ENCODE results near the gene CORO1C. TPM values are rescaled to one million over a fixed set of nuclear protein-coding genes. Genes with fewer than 3 reads are reported as not detected.

Gene CORO1C
- total and polyA plus RNA-seq, 9 of the 15 experiments (the other 6 are each of a cell fraction or from before 2014, with no cell fraction given) = 55.2 to 280 (median 150) TPM

DNA sequence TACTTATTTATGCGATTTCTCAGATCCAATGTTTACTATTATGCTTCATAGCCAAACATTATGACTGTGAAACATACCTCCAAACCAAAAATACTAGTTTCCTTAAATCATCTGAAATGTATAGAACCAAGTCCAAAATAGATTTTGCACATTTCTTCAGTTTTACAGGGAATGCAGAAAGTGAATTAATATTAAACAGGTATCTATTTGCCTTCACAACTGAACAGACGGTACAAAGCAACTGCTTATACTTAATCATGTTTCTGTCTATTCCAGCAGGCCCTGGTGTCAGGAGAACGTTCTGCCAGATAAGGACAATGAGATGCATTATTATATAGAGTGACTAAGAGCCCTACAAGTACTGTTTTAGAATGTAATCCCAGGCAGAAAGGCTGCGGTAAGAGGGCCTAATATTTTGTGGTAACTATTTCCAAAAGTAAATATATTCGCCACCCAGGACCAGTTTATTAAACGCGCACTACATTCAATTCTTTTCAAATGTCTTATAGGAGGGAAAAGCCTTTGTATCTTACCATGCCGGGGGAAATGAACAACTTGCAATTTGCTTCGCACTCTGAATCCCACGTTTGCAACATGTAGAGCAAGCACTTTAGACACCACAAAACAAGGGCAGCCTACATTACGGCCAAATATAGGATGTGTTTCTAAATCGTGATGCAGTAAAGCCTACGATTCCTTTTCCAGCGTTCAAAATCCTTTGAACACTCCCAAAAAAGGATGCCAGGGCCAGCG lies 1.5 kb downstream of the CORO1C start (continued):
- TF ChIP-seq HCFC1 (IDR thresholded peaks at IDR 0.05; ENCODE audit: low read depth, low read length) (no peak), ZNF551 (CRISPR knock-in tag; IDR thresholded peaks at IDR 0.05) (no peak), GABPB1 (CRISPR knock-in tag; IDR thresholded peaks at IDR 0.05) (no peak; the same call in 1 of the 2 replicates), ATF1 (CRISPR knock-in tag; IDR thresholded peaks at IDR 0.05) (no peak), ATF1 (tag; IDR thresholded peaks at IDR 0.05) (peak; percentile 34; the same call in 1 of the 2 replicates), CBX5 (IDR thresholded peaks at IDR 0.05; ENCODE audit: borderline replicate concordance, low read depth) (no peak), CHD4 (IDR thresholded peaks at IDR 0.05; ENCODE audit: insufficient read depth, insufficient replicate concordance, low read depth, low read length, poor library complexity, severe bottlenecking) (no peak), KAT2B (IDR thresholded peaks at IDR 0.05; ENCODE audit: low read depth, low read length) (no peak), ARID1B (IDR thresholded peaks at IDR 0.05) (peak; percentile 55), FIP1L1 (IDR thresholded peaks at IDR 0.05; ENCODE audit: low read depth, low read length, poor library complexity, severe bottlenecking) (no peak), MAFK (IDR thresholded peaks at IDR 0.05; ENCODE audit: low read length) (peak; percentile 27; the same call in 1 of the 2 replicates), CBX2 (IDR thresholded peaks at IDR 0.05; ENCODE audit: insufficient read depth, low read length, poor library complexity, severe bottlenecking) (no peak), SP1 (CRISPR knock-in tag; IDR thresholded peaks at IDR 0.05) (0 out of 2 replicates have a peak, but pooled peaks have one; percentile 2), MED1 (CRISPR knock-in tag; IDR thresholded peaks at IDR 0.05; ENCODE audit: borderline replicate concordance) (no peak)
- TF ChIP-seq, protein P1, sequence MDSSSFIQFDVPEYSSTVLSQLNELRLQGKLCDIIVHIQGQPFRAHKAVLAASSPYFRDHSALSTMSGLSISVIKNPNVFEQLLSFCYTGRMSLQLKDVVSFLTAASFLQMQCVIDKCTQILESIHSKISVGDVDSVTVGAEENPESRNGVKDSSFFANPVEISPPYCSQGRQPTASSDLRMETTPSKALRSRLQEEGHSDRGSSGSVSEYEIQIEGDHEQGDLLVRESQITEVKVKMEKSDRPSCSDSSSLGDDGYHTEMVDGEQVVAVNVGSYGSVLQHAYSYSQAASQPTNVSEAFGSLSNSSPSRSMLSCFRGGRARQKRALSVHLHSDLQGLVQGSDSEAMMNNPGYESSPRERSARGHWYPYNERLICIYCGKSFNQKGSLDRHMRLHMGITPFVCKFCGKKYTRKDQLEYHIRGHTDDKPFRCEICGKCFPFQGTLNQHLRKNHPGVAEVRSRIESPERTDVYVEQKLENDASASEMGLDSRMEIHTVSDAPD (CRISPR knock-in tag; IDR thresholded peaks at IDR 0.05) = no peak
- TF ChIP-seq, protein P2, sequence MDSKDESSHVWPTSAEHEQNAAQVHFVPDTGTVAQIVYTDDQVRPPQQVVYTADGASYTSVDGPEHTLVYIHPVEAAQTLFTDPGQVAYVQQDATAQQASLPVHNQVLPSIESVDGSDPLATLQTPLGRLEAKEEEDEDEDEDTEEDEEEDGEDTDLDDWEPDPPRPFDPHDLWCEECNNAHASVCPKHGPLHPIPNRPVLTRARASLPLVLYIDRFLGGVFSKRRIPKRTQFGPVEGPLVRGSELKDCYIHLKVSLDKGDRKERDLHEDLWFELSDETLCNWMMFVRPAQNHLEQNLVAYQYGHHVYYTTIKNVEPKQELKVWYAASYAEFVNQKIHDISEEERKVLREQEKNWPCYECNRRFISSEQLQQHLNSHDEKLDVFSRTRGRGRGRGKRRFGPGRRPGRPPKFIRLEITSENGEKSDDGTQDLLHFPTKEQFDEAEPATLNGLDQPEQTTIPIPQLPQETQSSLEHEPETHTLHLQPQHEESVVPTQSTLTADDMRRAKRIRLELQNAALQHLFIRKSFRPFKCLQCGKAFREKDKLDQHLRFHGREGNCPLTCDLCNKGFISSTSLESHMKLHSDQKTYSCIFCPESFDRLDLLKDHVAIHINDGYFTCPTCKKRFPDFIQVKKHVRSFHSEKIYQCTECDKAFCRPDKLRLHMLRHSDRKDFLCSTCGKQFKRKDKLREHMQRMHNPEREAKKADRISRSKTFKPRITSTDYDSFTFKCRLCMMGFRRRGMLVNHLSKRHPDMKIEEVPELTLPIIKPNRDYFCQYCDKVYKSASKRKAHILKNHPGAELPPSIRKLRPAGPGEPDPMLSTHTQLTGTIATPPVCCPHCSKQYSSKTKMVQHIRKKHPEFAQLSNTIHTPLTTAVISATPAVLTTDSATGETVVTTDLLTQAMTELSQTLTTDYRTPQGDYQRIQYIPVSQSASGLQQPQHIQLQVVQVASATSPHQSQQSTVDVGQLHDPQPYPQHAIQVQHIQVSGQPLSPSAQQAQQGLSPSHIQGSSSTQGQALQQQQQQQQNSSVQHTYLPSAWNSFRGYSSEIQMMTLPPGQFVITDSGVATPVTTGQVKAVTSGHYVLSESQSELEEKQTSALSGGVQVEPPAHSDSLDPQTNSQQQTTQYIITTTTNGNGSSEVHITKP (IDR thresholded peaks at IDR 0.05; ENCODE audit: partially characterized antibody) = no peak
- TF ChIP-seq, protein P3, sequence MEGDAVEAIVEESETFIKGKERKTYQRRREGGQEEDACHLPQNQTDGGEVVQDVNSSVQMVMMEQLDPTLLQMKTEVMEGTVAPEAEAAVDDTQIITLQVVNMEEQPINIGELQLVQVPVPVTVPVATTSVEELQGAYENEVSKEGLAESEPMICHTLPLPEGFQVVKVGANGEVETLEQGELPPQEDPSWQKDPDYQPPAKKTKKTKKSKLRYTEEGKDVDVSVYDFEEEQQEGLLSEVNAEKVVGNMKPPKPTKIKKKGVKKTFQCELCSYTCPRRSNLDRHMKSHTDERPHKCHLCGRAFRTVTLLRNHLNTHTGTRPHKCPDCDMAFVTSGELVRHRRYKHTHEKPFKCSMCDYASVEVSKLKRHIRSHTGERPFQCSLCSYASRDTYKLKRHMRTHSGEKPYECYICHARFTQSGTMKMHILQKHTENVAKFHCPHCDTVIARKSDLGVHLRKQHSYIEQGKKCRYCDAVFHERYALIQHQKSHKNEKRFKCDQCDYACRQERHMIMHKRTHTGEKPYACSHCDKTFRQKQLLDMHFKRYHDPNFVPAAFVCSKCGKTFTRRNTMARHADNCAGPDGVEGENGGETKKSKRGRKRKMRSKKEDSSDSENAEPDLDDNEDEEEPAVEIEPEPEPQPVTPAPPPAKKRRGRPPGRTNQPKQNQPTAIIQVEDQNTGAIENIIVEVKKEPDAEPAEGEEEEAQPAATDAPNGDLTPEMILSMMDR (IDR thresholded peaks at IDR 0.05 in 2 of 3, conservative IDR thresholded peaks at IDR 0.05 in 1 of 3; ENCODE audit: insufficient read depth in 2 of 3, low read depth in 1 of 3, low read length in 3 of 3) = no peak
